Transverse colon (tissue), 4 donors: ENCODE measurements around the gene RGR. TPM values are rescaled to one million over a fixed set of nuclear protein-coding genes. Genes with fewer than 3 reads are reported as not detected.

Experiments used
- DNase-seq: peaks from one replicate; pipeline ENCODE4 v3.0.0-alpha.2; 2019
- H3K27ac ChIP-seq, 4 donors: fragments of 200-600 bp; sonication (generic); 2 replicates each; pipeline ENCODE4 v1.5.1; 2016 to 2018; ENCODE audit warnings: inconsistent platforms in 4 of 4
- H3K27me3 ChIP-seq: fragments of 200-600 bp; sonication (generic); 2 replicates; pipeline ENCODE4 v1.5.1; 2017; ENCODE audit warnings: inconsistent platforms
- H3K36me3 ChIP-seq, 4 donors: fragments of 200-600 bp; sonication (generic); 2 replicates each; pipeline ENCODE4 v1.5.1; 2017 to 2019; ENCODE audit warnings: inconsistent platforms in 4 of 4
- H3K4me1 ChIP-seq, 4 donors: fragments of 200-600 bp; sonication (generic); 2 replicates each; pipeline ENCODE4 v1.5.1; 2017 to 2020; ENCODE audit warnings: inconsistent platforms in 4 of 4
- H3K4me3 ChIP-seq, 4 donors: fragments of 200-600 bp; sonication (generic); 1 replicate in 1 of 4; 2 replicates in 3 of 4; pipeline versions ENCODE4 v1.5.1 to v1.6.1; 2017 to 2019; ENCODE audit warnings: inconsistent platforms in 4 of 4
- H3K9me3 ChIP-seq, 2 donors: fragments of 200-600 bp; sonication (generic); 2 replicates each; pipeline ENCODE4 v1.5.1; 2017 to 2019; ENCODE audit warnings: inconsistent platforms in 2 of 2
- CTCF ChIP-seq, 5 experiments: fragments of 200-600 bp in 3 of 5; fragments of 450-650 bp in 2 of 5; sonication (generic) in 3 of 5; IDR thresholded peaks; 1 replicate in 2 of 5; 2 replicates in 3 of 5; pipeline ENCODE4 v1.5.1; 2016 to 2017; ENCODE audit warnings: antibody characterized with exemption in 5 of 5, inconsistent platforms in 3 of 5, mild to moderate bottlenecking in 2 of 5, moderate library complexity in 1 of 5
- EP300 ChIP-seq: sonication (generic); formaldehyde crosslinking; IDR thresholded peaks from one replicate; pipeline ENCODE4 v1.6.1; 2017; ENCODE audit warnings: antibody characterized with exemption, low read depth
- POLR2A ChIP-seq: fragments of 450-650 bp; IDR thresholded peaks from one replicate; pipeline ENCODE4 v1.6.1; 2016; ENCODE audit warnings: antibody characterized with exemption, mild to moderate bottlenecking, moderate library complexity
- POLR2AphosphoS5 ChIP-seq, 3 donors: sonication (generic); formaldehyde crosslinking; IDR thresholded peaks; one replicate each; pipeline ENCODE4 v1.6.1; 2016; ENCODE audit warnings: antibody characterized with exemption in 3 of 3
- WGBS, 2 donors: methylation state at CpG; one replicate each; pipeline ENCODE4 v1.1.5; 2018; ENCODE audit warnings: low coverage in 1 of 2; 5-methylcytosine and 5-hydroxymethylcytosine counted together
- in situ Hi-C, 4 donors: fragments of 200-750 bp; cut with MboI; loops; one replicate each; pipeline versions ENCODE4 v1.15.0 to v1.15.1; 2017; ENCODE audit warnings: low sequenced_read_pairs in 3 of 4, low pct_ligation_motif_present in 1 of 4, low pct_unique_long_range_greater_than_20kb in 1 of 4
- intact Hi-C: fragments of 100-400 bp; cut with DNase I; formaldehyde crosslinking; loops from one replicate; pipeline ENCODE4 v1.15.1; 2023; ENCODE audit warnings: low total_unique reads
- total RNA-seq, 4 donors: library from RNA; depleted of rRNA; stranded (reverse); fragments of >200 nt; gene quantifications; one replicate each; pipeline ENCODE4 v1.1.0, GENCODE V29; 2016

The RGR gene
- total RNA-seq, 4 donors from 2014 or later: 1.1 to 6.0 (median 1.2) TPM; not detected in 1

- DNase-seq: no peak
- no peaks in the 10 kb centered on the region for H3K36me3 ChIP-seq
- H3K4me3 ChIP-seq: no peak overlapping the region
- H3K27ac ChIP-seq: no peak overlapping the region
- H3K4me1 ChIP-seq: no peaks in the 10 kb centered on the region
- in situ Hi-C loops (no loop called here), intact Hi-C loops (no loop called here)
- no peaks in the 10 kb centered on the region for H3K9me3 ChIP-seq
- H3K27me3 ChIP-seq: no peaks in the 10 kb centered on the region
- WGBS, 2 donors: 89 to 100% methylated on average over 1 to 4 of the region's 4 CpGs
- no peak for TF ChIP-seq POLR2A
- TF ChIP-seq CTCF (IDR thresholded peaks at IDR 0.05): no peak
- no peak for TF ChIP-seq EP300
- TF ChIP-seq POLR2AphosphoS5 (IDR thresholded peaks at IDR 0.05): no peak
Observed at GRCh38 chr10:84293574-84294016, 48.7 kb downstream of the RGR start.

GRCh38 chr10:84294766-84295447 is 50.1 kb downstream of the RGR start:
- Histone ChIP-seq H3K36me3 (no peaks in the 10 kb centered on the region), H3K4me3 (no peak overlapping the region), H3K9me3 (no peaks in the 10 kb centered on the region), H3K4me1 (no peaks in the 10 kb centered on the region), H3K27me3 (no peaks in the 10 kb centered on the region), H3K27ac (no peak overlapping the region)
- in situ Hi-C loops: no loop called here
- 90 to 100% methylated on average over 1 of the region's 1 CpG for WGBS, 2 donors
- TF ChIP-seq EP300 (no peak), POLR2A (no peak), CTCF (IDR thresholded peaks at IDR 0.05) (no peak), POLR2AphosphoS5 (IDR thresholded peaks at IDR 0.05) (no peak)
- intact Hi-C loops: no loop called here
- DNase-seq: no peak

- Histone ChIP-seq H3K36me3 (no peaks in the 10 kb centered on the region), H3K4me3 (no peak overlapping the region), H3K9me3 (no peaks in the 10 kb centered on the region), H3K27me3 (no peaks in the 10 kb centered on the region), H3K4me1 (no peaks in the 10 kb centered on the region), H3K27ac (no peak overlapping the region)
- no peak for DNase-seq
- in situ Hi-C loops: no loop called here
- intact Hi-C loops: no loop called here
- TF ChIP-seq POLR2A: no peak
- no peak for TF ChIP-seq EP300
- no peak for TF ChIP-seq CTCF (IDR thresholded peaks at IDR 0.05)
- TF ChIP-seq POLR2AphosphoS5 (IDR thresholded peaks at IDR 0.05): no peak
- 82 to 100% methylated on average over 1 to 10 of the region's 10 CpGs for WGBS, 2 donors
Observed at GRCh38 chr10:84296091-84296981, 51.5 kb downstream of the RGR start.

GRCh38 chr10:84298057-84298456 is 53.2 kb downstream of the RGR start:
- TF ChIP-seq EP300 (no peak), POLR2AphosphoS5 (IDR thresholded peaks at IDR 0.05) (no peak), CTCF (IDR thresholded peaks at IDR 0.05) (no peak), POLR2A (no peak)
- Histone ChIP-seq H3K27me3 (no peaks in the 10 kb centered on the region), H3K4me3 (no peak overlapping the region), H3K4me1 (no peaks in the 10 kb centered on the region), H3K9me3 (no peaks in the 10 kb centered on the region), H3K36me3 (no peaks in the 10 kb centered on the region), H3K27ac (no peak overlapping the region)
- in situ Hi-C loops: no loop called here
- no peak for DNase-seq
- WGBS, 2 donors: 74 to 100% methylated on average over 1 to 3 of the region's 3 CpGs
- intact Hi-C loops: no loop called here
